Measurements from ENCODE around the gene ZNF77. TPM values are rescaled to one million over a fixed set of nuclear protein-coding genes. Genes with fewer than 3 reads are reported as not detected.
A peak's percentile ranks its signal among the peaks of the same experiment; 100 is the strongest.

The ZNF77 gene
- total and polyA plus RNA-seq, 2 donors (not counting 1 experiment from before 2014, with no cell fraction given) = 4.0 to 6.4 TPM

DNA sequence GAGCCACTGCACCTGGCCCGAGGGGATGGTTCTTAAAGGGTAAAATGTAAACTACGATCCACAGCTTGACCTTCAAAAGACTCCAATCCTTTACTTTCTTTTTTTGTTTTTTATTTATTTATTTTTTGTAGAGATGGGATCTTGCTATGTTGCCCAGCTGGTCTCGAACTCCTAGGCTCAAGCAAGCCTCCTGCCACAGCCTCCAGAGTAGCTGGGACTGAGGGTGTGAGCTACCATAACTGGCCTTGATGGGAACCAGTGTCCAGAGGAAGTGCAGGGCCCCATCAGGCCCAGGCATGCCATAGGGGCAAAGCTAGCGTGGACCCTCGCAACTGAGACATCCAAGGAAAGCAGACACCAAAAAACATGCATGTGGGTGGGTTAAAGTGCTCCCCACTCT, 18.4 kb upstream of the ZNF77 start:
- Mint-ChIP-seq H3K9me3 (ENCODE audit: insufficient read depth) (no peaks in the 10 kb centered on the region), H3K4me3 (no peak overlapping the region), H3K27ac (no peak overlapping the region), H3K4me1 (peaks cover 21% of the 10 kb centered on the region), H3K27me3 (no peaks in the 10 kb centered on the region)
- Histone ChIP-seq H3K79me2 (ENCODE audit: control insufficient read depth, insufficient read depth, low read length) (no peaks in the 10 kb centered on the region), H3K27ac (ENCODE audit: low read length in 2 of 2) (no peak overlapping the region), H3K4me2 (replicated peaks; ENCODE audit: low read depth, low read length, poor library complexity, severe bottlenecking) (no peak overlapping the region), H4K20me1 (ENCODE audit: control insufficient read depth, insufficient read depth, low read length, poor library complexity, severe bottlenecking) (no peaks in the 10 kb centered on the region), H3K4me1 (ENCODE audit: control insufficient read depth in 2 of 2, insufficient read depth in 2 of 2, low read length in 2 of 2) (peaks cover 21 to 29% of the 10 kb centered on the region in 2 donors), H2AFZ (ENCODE audit: insufficient read depth, low read depth, low read length, poor library complexity, severe bottlenecking) (no peak overlapping the region), H3K36me3 (replicated peaks in 1 of 2; ENCODE audit: control extremely low read depth in 1 of 2, control insufficient read depth in 1 of 2, extremely low read depth in 1 of 2, insufficient read depth in 2 of 2, low read length in 1 of 2) (no peaks in the 10 kb centered on the region), H3K9me3 (ENCODE audit: control extremely low read depth in 1 of 3, control insufficient read depth in 2 of 3, insufficient read depth in 1 of 3, low read length in 2 of 3) (peaks cover 0 to 28% (median 0%) of the 10 kb centered on the region in 3 donors), H3K27me3 (replicated peaks in 1 of 4; ENCODE audit: control extremely low read depth in 1 of 4, control insufficient read depth in 3 of 4, insufficient read depth in 4 of 4, low read length in 3 of 4) (no peaks in the 10 kb centered on the region), H3K9ac (ENCODE audit: low read length) (no peak overlapping the region), H3K4me3 (ENCODE audit: control extremely low read depth in 1 of 5, extremely low read depth in 1 of 5, insufficient read depth in 1 of 5, low read depth in 2 of 5, low read length in 4 of 5) (no peak overlapping the region)
- intact Hi-C loops (cut with micrococcal nuclease) = loop anchor here (2.0 to 10.0 kb wide), 2 partner anchors 14 to 112 kb away; partner anchors contain the start of gene TLE6
- TF ChIP-seq, protein P1, sequence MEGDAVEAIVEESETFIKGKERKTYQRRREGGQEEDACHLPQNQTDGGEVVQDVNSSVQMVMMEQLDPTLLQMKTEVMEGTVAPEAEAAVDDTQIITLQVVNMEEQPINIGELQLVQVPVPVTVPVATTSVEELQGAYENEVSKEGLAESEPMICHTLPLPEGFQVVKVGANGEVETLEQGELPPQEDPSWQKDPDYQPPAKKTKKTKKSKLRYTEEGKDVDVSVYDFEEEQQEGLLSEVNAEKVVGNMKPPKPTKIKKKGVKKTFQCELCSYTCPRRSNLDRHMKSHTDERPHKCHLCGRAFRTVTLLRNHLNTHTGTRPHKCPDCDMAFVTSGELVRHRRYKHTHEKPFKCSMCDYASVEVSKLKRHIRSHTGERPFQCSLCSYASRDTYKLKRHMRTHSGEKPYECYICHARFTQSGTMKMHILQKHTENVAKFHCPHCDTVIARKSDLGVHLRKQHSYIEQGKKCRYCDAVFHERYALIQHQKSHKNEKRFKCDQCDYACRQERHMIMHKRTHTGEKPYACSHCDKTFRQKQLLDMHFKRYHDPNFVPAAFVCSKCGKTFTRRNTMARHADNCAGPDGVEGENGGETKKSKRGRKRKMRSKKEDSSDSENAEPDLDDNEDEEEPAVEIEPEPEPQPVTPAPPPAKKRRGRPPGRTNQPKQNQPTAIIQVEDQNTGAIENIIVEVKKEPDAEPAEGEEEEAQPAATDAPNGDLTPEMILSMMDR (IDR thresholded peaks at IDR 0.05) = no peak
- TF ChIP-seq EZH2 (IDR thresholded peaks at IDR 0.05; ENCODE audit: borderline replicate concordance, insufficient read depth, low read depth, low read length, poor library complexity, severe bottlenecking) = no peak
- 100% methylated on average over 2 of the region's 5 CpGs for WGBS (ENCODE audit: insufficient coverage)
- ATAC-seq (ENCODE audit: low read depth) (no peak), DNase-seq (no peak)
- POLR2A ChIA-PET = interaction anchor here (0.7 kb wide), 1 partner anchor 9 kb away, joined by 4 read pairs; no protein-coding TSS in a partner anchor
- CTCF ChIA-PET = interaction anchor here (0.7 to 15.0 kb wide), 20 partner anchors 8 to 465 kb away, joined by 3 to 281 read pairs (median 4); no protein-coding TSS in a partner anchor

- Histone ChIP-seq H3K4me1 (ENCODE audit: control insufficient read depth in 2 of 2, insufficient read depth in 2 of 2, low read length in 2 of 2) (peaks cover 14 to 19% of the 10 kb centered on the region in 2 donors), H4K20me1 (ENCODE audit: control insufficient read depth, insufficient read depth, low read length, poor library complexity, severe bottlenecking) (no peaks in the 10 kb centered on the region), H3K27ac (ENCODE audit: low read length in 2 of 2) (no peak overlapping the region), H3K79me2 (ENCODE audit: control insufficient read depth, insufficient read depth, low read length) (no peaks in the 10 kb centered on the region), H3K9ac (ENCODE audit: low read length) (no peak overlapping the region), H3K4me2 (replicated peaks; ENCODE audit: low read depth, low read length, poor library complexity, severe bottlenecking) (peak overlapping the region; percentile 72), H3K4me3 (ENCODE audit: control extremely low read depth in 1 of 5, extremely low read depth in 1 of 5, insufficient read depth in 1 of 5, low read depth in 2 of 5, low read length in 4 of 5) (peak overlapping the region in 3 of 5 experiments; percentile 2 to 33 (median 9)), H2AFZ (ENCODE audit: insufficient read depth, low read depth, low read length, poor library complexity, severe bottlenecking) (peak overlapping the region; percentile 36), H3K27me3 (replicated peaks in 1 of 4; ENCODE audit: control extremely low read depth in 1 of 4, control insufficient read depth in 3 of 4, insufficient read depth in 4 of 4, low read length in 3 of 4) (no peaks in the 10 kb centered on the region), H3K9me3 (ENCODE audit: control extremely low read depth in 1 of 3, control insufficient read depth in 2 of 3, insufficient read depth in 1 of 3, low read length in 2 of 3) (peaks cover 0 to 23% (median 0%) of the 10 kb centered on the region in 3 donors), H3K36me3 (replicated peaks in 1 of 2; ENCODE audit: control extremely low read depth in 1 of 2, control insufficient read depth in 1 of 2, extremely low read depth in 1 of 2, insufficient read depth in 2 of 2, low read length in 1 of 2) (no peaks in the 10 kb centered on the region)
- CTCF ChIA-PET = interaction anchor here (0.6 to 15.0 kb wide), 30 partner anchors 9 to 1314 kb away, joined by 3 to 281 read pairs (median 4); no protein-coding TSS in a partner anchor
- Mint-ChIP-seq H3K27ac (peak overlapping the region; percentile 71), H3K9me3 (ENCODE audit: insufficient read depth) (no peaks in the 10 kb centered on the region), H3K4me1 (peaks cover 14% of the 10 kb centered on the region), H3K4me3 (peak overlapping the region; percentile 2), H3K27me3 (no peaks in the 10 kb centered on the region)
- ATAC-seq (ENCODE audit: low read depth) = peak; percentile 73
- POLR2A ChIA-PET = interaction anchor here (0.9 kb wide), 1 partner anchor 12 kb away, joined by 3 read pairs; no protein-coding TSS in a partner anchor
- TF ChIP-seq, protein P1 (IDR thresholded peaks at IDR 0.05) = peak; percentile 82
- no peak for TF ChIP-seq EZH2 (IDR thresholded peaks at IDR 0.05; ENCODE audit: borderline replicate concordance, insufficient read depth, low read depth, low read length, poor library complexity, severe bottlenecking)
- peak; percentile 91 for DNase-seq
- WGBS (ENCODE audit: insufficient coverage) = 60% methylated on average over 2 of the region's 17 CpGs
- intact Hi-C loops (cut with micrococcal nuclease) = loop anchor here (1.0 to 10.0 kb wide), 5 partner anchors 15 to 201 kb away; partner anchors contain the start of gene TLE6
Observed at GRCh38 chr19:2962018-2962670, 17.4 kb upstream of the ZNF77 start.

Data from B cell (primary cell).